CD8-positive, alpha-beta memory T cell (primary cell): ENCODE data around the gene MYEOV. TPM values are rescaled to one million over a fixed set of nuclear protein-coding genes. Genes with fewer than 3 reads are reported as not detected.

Experiments
- CTCF ChIA-PET: fragments of 350-600 bp; sonication (Branson Sonifier 250); formaldehyde crosslinking; loops from one replicate; lab custom pipeline; 2021; ENCODE audit warnings: antibody characterized with exemption; lab: Charles Lee
- POLR2A ChIA-PET: fragments of 350-600 bp; sonication (Branson Sonifier 250); formaldehyde crosslinking; loops from one replicate; lab custom pipeline; 2021; ENCODE audit warnings: antibody characterized with exemption; lab: Charles Lee
- DNase-seq, 5 donors: peaks; one replicate each; pipeline versions ENCODE4 v3.0.0 to v3.0.0-alpha.2; 2020 to 2022; ENCODE audit warnings: mixed read lengths in 1 of 5
- H3K27ac ChIP-seq: one replicate; pipeline ENCODE4 v1.7.0; 2013; ENCODE audit warnings: low read depth, mild to moderate bottlenecking, low read length, moderate library complexity
- H3K27me3 ChIP-seq: 2 replicates; pipeline ENCODE4 v1.7.0; 2013; ENCODE audit warnings: low read length, mild to moderate bottlenecking; ENCODE audit not compliant: insufficient read depth, poor library complexity, severe bottlenecking
- H3K36me3 ChIP-seq: 2 replicates; pipeline ENCODE4 v1.7.0; 2013; ENCODE audit warnings: mild to moderate bottlenecking, low read length, moderate library complexity; ENCODE audit not compliant: insufficient read depth
- H3K4me1 ChIP-seq: 2 replicates; pipeline ENCODE4 v1.7.0; 2013; ENCODE audit warnings: mild to moderate bottlenecking, low read length, moderate library complexity; ENCODE audit not compliant: insufficient read depth
- H3K4me3 ChIP-seq: 2 replicates; pipeline ENCODE4 v1.7.0; 2013; ENCODE audit warnings: mild to moderate bottlenecking, low read length
- H3K9me3 ChIP-seq: 2 replicates; pipeline ENCODE4 v1.7.0; 2013; ENCODE audit warnings: mild to moderate bottlenecking, low read length
- H3K27ac Mint-ChIP-seq, 8 donors: one replicate each; pipeline ENCODE4 v1.8.0; 2020 to 2021; ENCODE audit warnings: mixed read lengths in 8 of 8, mild to moderate bottlenecking in 6 of 8, inconsistent platforms in 3 of 8, moderate library complexity in 3 of 8
- H3K27me3 Mint-ChIP-seq, 2 donors: one replicate each; pipeline ENCODE4 v1.8.0; 2020 to 2021; ENCODE audit warnings: mixed read lengths in 2 of 2, mild to moderate bottlenecking in 1 of 2, moderate library complexity in 1 of 2
- H3K36me3 Mint-ChIP-seq, 3 donors: one replicate each; pipeline ENCODE4 v1.8.0; 2020 to 2021; ENCODE audit warnings: mixed read lengths in 3 of 3, inconsistent platforms in 1 of 3, mild to moderate bottlenecking in 1 of 3
- H3K4me1 Mint-ChIP-seq, 3 donors: one replicate each; pipeline ENCODE4 v1.8.0; 2020 to 2021; ENCODE audit warnings: mixed read lengths in 3 of 3, inconsistent platforms in 1 of 3, mild to moderate bottlenecking in 1 of 3
- H3K4me3 Mint-ChIP-seq, 7 donors: one replicate each; pipeline ENCODE4 v1.8.0; 2020 to 2021; ENCODE audit warnings: mixed read lengths in 7 of 7, mild to moderate bottlenecking in 6 of 7, moderate library complexity in 4 of 7, inconsistent platforms in 2 of 7
- H3K9me3 Mint-ChIP-seq, 5 donors: one replicate each; pipeline ENCODE4 v1.8.0; 2020 to 2022; ENCODE audit warnings: mixed read lengths in 5 of 5, mild to moderate bottlenecking in 3 of 5, moderate library complexity in 2 of 5, inconsistent platforms in 1 of 5
- polyA plus RNA-seq: library from polyadenylated mRNA; unstranded; fragments of 300-500 nt; fragmentation: Illumina TruSeq; gene quantifications from one replicate; pipeline ENCODE4 v1.2.3, GENCODE V29; 2021
- total RNA-seq, 2 experiments: library from RNA; stranded (reverse); gene quantifications; one replicate each; pipeline ENCODE4 v1.2.3, GENCODE V29; 2021

Gene MYEOV
- total and polyA plus RNA-seq, 3 experiments from 2014 or later = 0.89 TPM; not detected in 2

DNA sequence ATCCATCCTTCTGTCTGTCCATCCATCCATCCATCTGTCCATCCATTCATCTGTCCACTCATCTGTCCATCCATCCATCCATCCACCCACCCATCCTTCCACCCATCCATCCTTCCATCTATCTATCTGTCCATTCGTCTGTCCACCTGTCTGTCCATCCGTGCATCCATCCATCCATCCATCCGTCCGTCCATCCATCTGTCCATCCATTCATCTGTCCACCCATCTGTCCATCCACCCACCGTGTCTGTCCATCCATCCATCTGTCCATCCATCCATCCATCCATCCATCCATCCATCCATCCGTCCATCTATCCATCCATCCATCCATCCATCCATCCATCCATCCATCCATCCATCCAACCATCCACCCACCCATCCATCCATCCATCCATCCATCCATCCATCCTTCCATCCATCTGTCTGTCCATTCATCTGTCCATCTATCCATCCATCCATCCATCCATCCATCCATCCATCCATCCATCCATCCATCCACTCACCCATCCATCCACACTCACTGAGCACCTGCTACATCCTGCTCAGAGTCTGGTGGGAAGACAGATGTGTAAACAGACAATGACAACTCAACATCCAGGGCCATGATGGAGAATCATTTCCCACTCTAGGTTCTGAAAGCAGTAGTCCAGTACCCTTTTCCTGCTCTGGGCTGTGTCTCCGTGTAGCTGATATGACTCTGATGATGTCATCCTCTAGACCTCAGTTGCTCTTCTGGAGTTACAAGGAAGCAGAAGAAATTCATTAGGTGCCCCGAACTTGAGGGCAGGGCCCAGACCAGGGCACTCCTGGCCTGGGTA lies 30.8 kb upstream of the MYEOV start:
- H3K27me3 ChIP-seq = no peaks in the 10 kb centered on the region
- no peaks in the 10 kb centered on the region for H3K36me3 ChIP-seq
- ChIA-PET POLR2A (no interaction called here), CTCF (no interaction called here)
- H3K4me1 ChIP-seq = no peaks in the 10 kb centered on the region
- no peak overlapping the region for H3K4me3 ChIP-seq
- H3K4me3 Mint-ChIP-seq = no peak overlapping the region
- peaks cover 0 to 4% (median 0%) of the 10 kb centered on the region in 3 donors for H3K36me3 Mint-ChIP-seq
- H3K4me1 Mint-ChIP-seq = no peaks in the 10 kb centered on the region
- no peak overlapping the region for H3K27ac ChIP-seq
- peak overlapping the region in 1 of 8 donors; percentile 19 for H3K27ac Mint-ChIP-seq
- no peaks in the 10 kb centered on the region for H3K9me3 ChIP-seq
- H3K27me3 Mint-ChIP-seq = peaks cover 13% of the 10 kb centered on the region in 2 donors
- peaks cover 0 to 3% (median 0%) of the 10 kb centered on the region in 5 donors for H3K9me3 Mint-ChIP-seq
- no peak for DNase-seq

DNA sequence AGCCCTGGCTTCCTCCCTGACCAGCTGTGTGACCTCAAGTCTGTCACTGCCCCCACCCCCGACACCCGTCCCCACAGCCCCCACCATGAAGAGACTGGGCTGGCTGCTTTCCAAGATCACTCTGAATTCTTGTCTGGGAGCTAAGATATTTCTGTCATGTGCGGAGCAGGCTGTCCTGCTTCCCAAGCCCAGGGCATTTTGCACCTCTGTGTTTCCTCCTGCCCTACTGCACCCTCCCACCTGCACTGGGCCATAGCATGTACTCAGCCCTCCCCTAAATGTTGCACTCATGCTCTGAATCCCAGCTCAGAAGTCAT lies 30.3 kb upstream of the MYEOV start:
- no peaks in the 10 kb centered on the region for H3K9me3 ChIP-seq
- Mint-ChIP-seq H3K9me3 (peaks cover 0 to 3% (median 0%) of the 10 kb centered on the region in 5 donors), H3K36me3 (peaks cover 0 to 4% (median 0%) of the 10 kb centered on the region in 3 donors), H3K4me3 (no peak overlapping the region), H3K27ac (no peak overlapping the region), H3K4me1 (no peaks in the 10 kb centered on the region), H3K27me3 (peaks cover 12 to 13% of the 10 kb centered on the region in 2 donors)
- H3K4me1 ChIP-seq = no peaks in the 10 kb centered on the region
- H3K4me3 ChIP-seq = no peak overlapping the region
- DNase-seq = no peak
- CTCF ChIA-PET = no interaction called here
- H3K27ac ChIP-seq = no peak overlapping the region
- POLR2A ChIA-PET = no interaction called here
- H3K27me3 ChIP-seq = no peaks in the 10 kb centered on the region
- H3K36me3 ChIP-seq = no peaks in the 10 kb centered on the region

DNA sequence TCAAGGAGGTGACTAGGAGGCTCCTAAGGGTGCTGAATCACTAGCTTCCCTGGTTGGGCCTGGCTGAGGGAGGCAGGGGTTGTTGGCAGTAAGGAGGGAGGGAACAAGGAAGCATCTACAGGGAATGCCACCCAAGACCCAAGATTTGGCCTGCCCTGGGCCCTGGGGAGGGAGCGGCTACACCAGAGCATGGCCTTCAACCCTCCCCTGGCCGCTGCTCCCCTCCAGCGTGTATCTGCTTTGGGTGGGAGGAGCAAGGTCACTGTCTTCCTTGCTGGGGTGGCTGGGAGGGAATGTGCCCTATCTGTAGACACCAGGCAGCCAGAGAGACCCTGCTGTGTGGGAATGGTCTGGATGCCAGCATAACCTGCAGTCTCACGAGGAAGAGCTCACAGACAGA lies 29.5 kb upstream of the MYEOV start:
- no peak for DNase-seq
- ChIA-PET POLR2A (no interaction called here), CTCF (no interaction called here)
- no peaks in the 10 kb centered on the region for H3K36me3 ChIP-seq
- Mint-ChIP-seq H3K36me3 (peaks cover 0 to 4% (median 0%) of the 10 kb centered on the region in 3 donors), H3K4me1 (no peaks in the 10 kb centered on the region), H3K9me3 (peaks cover 0 to 3% (median 0%) of the 10 kb centered on the region in 5 donors), H3K27ac (no peak overlapping the region), H3K27me3 (peaks cover 12 to 13% of the 10 kb centered on the region in 2 donors), H3K4me3 (no peak overlapping the region)
- no peaks in the 10 kb centered on the region for H3K9me3 ChIP-seq
- H3K27ac ChIP-seq = no peak overlapping the region
- H3K27me3 ChIP-seq = no peaks in the 10 kb centered on the region
- H3K4me3 ChIP-seq = no peak overlapping the region
- H3K4me1 ChIP-seq = no peaks in the 10 kb centered on the region

DNA sequence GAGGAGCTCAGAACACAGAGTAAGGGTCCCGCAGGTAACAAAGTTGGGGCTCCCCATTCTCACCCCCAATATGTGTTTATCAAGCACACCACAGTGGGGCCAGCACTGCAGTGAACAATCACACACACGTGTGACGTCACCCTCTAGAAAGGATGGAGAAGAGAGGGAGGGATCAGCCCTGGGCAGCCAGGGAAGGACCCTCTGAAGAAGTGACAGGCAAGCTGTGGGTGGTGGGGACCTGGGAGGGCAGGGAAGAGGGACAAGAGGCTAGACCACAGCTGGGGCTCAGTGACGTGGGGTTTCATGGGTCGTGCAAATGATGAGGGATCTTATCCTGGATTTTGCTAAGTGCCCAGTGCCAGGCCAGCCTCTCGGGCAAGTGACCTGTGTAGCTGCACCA lies 28.7 kb upstream of the MYEOV start:
- H3K9me3 Mint-ChIP-seq = peaks cover 0 to 3% (median 0%) of the 10 kb centered on the region in 5 donors
- peaks cover 12 to 13% of the 10 kb centered on the region in 2 donors for H3K27me3 Mint-ChIP-seq
- CTCF ChIA-PET = no interaction called here
- no peaks in the 10 kb centered on the region for H3K4me1 ChIP-seq
- H3K4me3 ChIP-seq = no peak overlapping the region
- POLR2A ChIA-PET = no interaction called here
- H3K4me1 Mint-ChIP-seq = no peaks in the 10 kb centered on the region
- H3K27ac ChIP-seq = no peak overlapping the region
- H3K4me3 Mint-ChIP-seq = no peak overlapping the region
- DNase-seq = no peak
- no peak overlapping the region for H3K27ac Mint-ChIP-seq
- H3K27me3 ChIP-seq = no peaks in the 10 kb centered on the region
- H3K36me3 ChIP-seq = no peaks in the 10 kb centered on the region
- H3K36me3 Mint-ChIP-seq = peaks cover 0 to 4% (median 0%) of the 10 kb centered on the region in 3 donors
- no peaks in the 10 kb centered on the region for H3K9me3 ChIP-seq

DNA sequence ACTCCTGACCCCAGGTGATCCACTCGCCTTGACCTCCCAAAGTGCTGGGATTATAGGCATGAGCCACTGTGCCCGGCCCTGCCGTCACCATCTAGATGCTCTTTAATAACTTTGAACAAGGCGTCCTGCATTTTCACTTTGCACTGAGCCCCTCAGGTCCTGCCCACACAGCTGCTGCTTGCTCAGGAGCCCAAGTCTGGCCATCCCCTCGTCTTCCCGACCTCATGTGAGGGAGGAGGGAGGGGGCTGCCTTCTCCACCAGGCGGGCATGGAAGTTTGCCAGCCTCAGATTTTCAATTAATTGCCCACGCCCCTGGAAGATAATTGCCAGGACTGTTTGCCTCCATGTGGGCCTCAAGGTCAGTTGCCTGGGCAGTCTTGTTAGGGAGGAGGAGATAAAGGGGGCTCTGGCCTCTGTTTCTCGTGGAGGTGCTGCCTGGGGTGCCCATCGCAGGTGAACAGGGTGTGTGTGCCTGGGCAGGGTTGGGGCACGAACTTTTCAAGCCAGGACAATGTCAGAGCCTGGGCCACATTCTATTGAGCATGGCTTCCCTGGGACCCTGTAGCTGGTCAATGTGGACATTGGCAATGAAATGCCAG lies 27.9 kb upstream of the MYEOV start:
- no peaks in the 10 kb centered on the region for H3K4me1 Mint-ChIP-seq
- Histone ChIP-seq H3K9me3 (no peaks in the 10 kb centered on the region), H3K27ac (no peak overlapping the region), H3K36me3 (no peaks in the 10 kb centered on the region), H3K4me1 (no peaks in the 10 kb centered on the region), H3K27me3 (no peaks in the 10 kb centered on the region), H3K4me3 (no peak overlapping the region)
- no peak for DNase-seq
- H3K4me3 Mint-ChIP-seq = no peak overlapping the region
- H3K36me3 Mint-ChIP-seq = peaks cover 0 to 4% (median 0%) of the 10 kb centered on the region in 3 donors
- POLR2A ChIA-PET = no interaction called here
- peaks cover 0 to under 1% (median 0%) of the 10 kb centered on the region in 5 donors for H3K9me3 Mint-ChIP-seq
- H3K27ac Mint-ChIP-seq = no peak overlapping the region
- CTCF ChIA-PET = no interaction called here
- H3K27me3 Mint-ChIP-seq = peaks cover 10 to 13% of the 10 kb centered on the region in 2 donors

DNA sequence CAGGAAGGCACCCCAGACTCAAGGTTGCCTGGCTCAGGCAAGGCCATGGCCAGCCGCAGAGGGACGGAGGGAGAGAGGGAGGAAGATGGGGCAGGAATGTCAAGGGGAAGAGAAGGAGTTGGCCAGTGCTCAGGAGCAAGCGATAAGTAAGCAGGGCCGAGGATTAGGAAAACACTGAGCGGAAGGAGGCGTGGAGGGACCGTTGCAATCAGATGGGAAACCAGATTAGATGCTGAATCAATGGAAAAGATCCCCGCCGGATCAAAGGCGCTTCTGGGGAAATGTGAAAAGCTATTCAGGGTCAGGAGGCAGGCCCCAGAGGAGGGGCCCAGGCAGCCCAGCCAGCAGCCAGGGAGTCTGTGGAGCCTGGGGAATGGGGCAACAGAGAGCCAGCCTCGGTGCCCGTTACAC lies 26.6 kb upstream of the MYEOV start:
- no peak for DNase-seq
- Mint-ChIP-seq H3K27me3 (peaks cover 10 to 13% of the 10 kb centered on the region in 2 donors), H3K4me1 (no peaks in the 10 kb centered on the region)

DNA sequence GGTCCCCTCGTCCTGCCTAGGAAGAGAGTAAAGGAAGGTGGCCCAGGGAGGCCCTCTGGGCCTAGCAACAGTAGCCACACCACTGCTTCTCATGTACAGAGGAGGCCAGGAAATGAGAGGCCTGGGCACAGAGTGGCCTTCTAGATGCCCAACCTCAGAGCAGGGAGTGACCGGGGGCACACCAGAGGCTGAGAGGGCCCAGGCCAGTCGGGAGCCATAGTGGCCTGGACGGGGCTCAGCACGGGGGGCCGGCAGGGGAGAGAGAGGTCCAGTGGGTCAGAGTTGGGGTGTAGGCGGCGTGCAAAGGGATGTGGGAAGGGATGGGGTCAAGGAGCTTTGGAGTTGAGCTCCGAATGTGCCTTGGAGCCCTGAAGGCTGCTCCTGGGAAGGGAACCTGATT lies 25.0 kb upstream of the MYEOV start:
- no peaks in the 10 kb centered on the region for H3K9me3 ChIP-seq
- no peak overlapping the region for H3K4me3 Mint-ChIP-seq

More for the DNA sequence above, 26.6 kb upstream of the MYEOV start:
- ChIA-PET POLR2A (no interaction called here), CTCF (no interaction called here)
- Histone ChIP-seq H3K4me3 (no peak overlapping the region), H3K36me3 (no peaks in the 10 kb centered on the region), H3K4me1 (no peaks in the 10 kb centered on the region), H3K27ac (no peak overlapping the region), H3K27me3 (no peaks in the 10 kb centered on the region), H3K9me3 (no peaks in the 10 kb centered on the region)
- peaks cover 0 to 4% (median 0%) of the 10 kb centered on the region in 3 donors for H3K36me3 Mint-ChIP-seq
- H3K27ac Mint-ChIP-seq = no peak overlapping the region
- no peak overlapping the region for H3K4me3 Mint-ChIP-seq
- no peaks in the 10 kb centered on the region for H3K9me3 Mint-ChIP-seq

DNA sequence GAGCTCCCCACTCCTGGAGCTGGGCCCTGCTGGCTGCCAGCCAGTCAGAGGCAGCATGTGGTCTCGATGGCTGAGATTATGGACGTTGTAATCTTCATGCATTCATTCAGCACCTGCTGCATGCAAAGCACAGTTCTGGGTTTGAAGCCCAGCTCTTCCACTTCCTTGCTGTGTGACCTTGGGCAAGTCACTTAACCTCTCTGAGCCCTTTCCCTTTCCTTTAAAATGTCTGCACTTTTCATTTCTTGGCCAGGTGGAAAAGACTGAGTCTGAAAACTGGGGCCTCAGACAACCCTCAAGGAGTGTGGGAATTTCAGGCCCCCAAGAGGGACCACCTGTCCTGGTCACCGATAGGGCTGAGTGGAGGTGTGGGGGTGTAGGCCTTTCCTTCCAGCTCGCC lies 24.6 kb upstream of the MYEOV start:
- POLR2A ChIA-PET = no interaction called here
- Histone ChIP-seq H3K9me3 (no peaks in the 10 kb centered on the region), H3K4me1 (no peaks in the 10 kb centered on the region), H3K27me3 (no peaks in the 10 kb centered on the region), H3K4me3 (no peak overlapping the region), H3K27ac (no peak overlapping the region), H3K36me3 (no peaks in the 10 kb centered on the region)
- H3K36me3 Mint-ChIP-seq = no peaks in the 10 kb centered on the region
- H3K4me1 Mint-ChIP-seq = no peaks in the 10 kb centered on the region
- no peak overlapping the region for H3K4me3 Mint-ChIP-seq
- peak overlapping the region in 1 of 8 donors; percentile 38 for H3K27ac Mint-ChIP-seq
- H3K9me3 Mint-ChIP-seq = no peaks in the 10 kb centered on the region
- CTCF ChIA-PET = no interaction called here
- DNase-seq = no peak
- peaks cover 7 to 16% of the 10 kb centered on the region in 2 donors for H3K27me3 Mint-ChIP-seq

More for the DNA sequence above, 25.0 kb upstream of the MYEOV start:
- no peaks in the 10 kb centered on the region for H3K27me3 ChIP-seq
- no peaks in the 10 kb centered on the region for H3K4me1 ChIP-seq
- H3K36me3 Mint-ChIP-seq = no peaks in the 10 kb centered on the region
- H3K27me3 Mint-ChIP-seq = peaks cover 7 to 13% of the 10 kb centered on the region in 2 donors
- no peak for DNase-seq
- POLR2A ChIA-PET = no interaction called here
- H3K4me3 ChIP-seq = no peak overlapping the region
- H3K27ac Mint-ChIP-seq = no peak overlapping the region
- CTCF ChIA-PET = no interaction called here
- H3K27ac ChIP-seq = no peak overlapping the region
- H3K9me3 Mint-ChIP-seq = no peaks in the 10 kb centered on the region
- H3K36me3 ChIP-seq = no peaks in the 10 kb centered on the region
- no peaks in the 10 kb centered on the region for H3K4me1 Mint-ChIP-seq
